RWPE2 (cell line): ENCODE measurements around the gene TAOK1.

Experiments
- ATAC-seq: fragments of 200-7000 bp; cut with Tn5 transposase; 3 replicates; pipeline ENCODE4 v1.9.1; 2021; ENCODE audit warnings: low read depth
- DNase-seq: peaks from one replicate; pipeline ENCODE4 v3.0.0-alpha.2; 2020; ENCODE audit warnings: low spot score
- H3K27ac ChIP-seq: fragments of 450-650 bp; 2 replicates; pipeline ENCODE4 v1.5.1; 2017; ENCODE audit warnings: mild to moderate bottlenecking; ENCODE audit not compliant: poor library complexity, severe bottlenecking
- H3K27me3 ChIP-seq: fragments of 250-450 bp; sonication (Bioruptor Pico); 2 replicates; pipeline ENCODE4 v1.5.1; 2021; ENCODE audit warnings: mild to moderate bottlenecking, moderate library complexity; ENCODE audit not compliant: insufficient read depth, poor library complexity, severe bottlenecking
- H3K36me3 ChIP-seq: fragments of 250-450 bp; sonication (Bioruptor Pico); 2 replicates; pipeline ENCODE4 v1.5.1; 2020; ENCODE audit warnings: low read depth, mild to moderate bottlenecking, moderate library complexity
- H3K4me1 ChIP-seq: fragments of 250-450 bp; sonication (Bioruptor Pico); 2 replicates; pipeline ENCODE4 v1.5.1; 2021; ENCODE audit warnings: mild to moderate bottlenecking, moderate library complexity; ENCODE audit not compliant: insufficient read depth, poor library complexity, severe bottlenecking
- H3K4me3 ChIP-seq: fragments of 250-450 bp; sonication (Bioruptor Pico); 2 replicates; pipeline ENCODE4 v1.5.1; 2021; ENCODE audit warnings: mild to moderate bottlenecking, moderate library complexity; ENCODE audit not compliant: severe bottlenecking
- H3K9me3 ChIP-seq: fragments of 250-450 bp; sonication (Bioruptor Pico); 2 replicates; pipeline ENCODE4 v1.5.1; 2021; ENCODE audit warnings: mild to moderate bottlenecking, moderate library complexity; ENCODE audit not compliant: severe bottlenecking
- TF ChIP-seq, protein P1 (sequence below): fragments of 450-650 bp; IDR thresholded peaks from one replicate; pipeline ENCODE4 v1.5.1; 2017; ENCODE audit warnings: mild to moderate bottlenecking, moderate library complexity; ENCODE audit not compliant: poor library complexity, severe bottlenecking

TAOK1 gene

GRCh38 chr17:29394761-29395160 is 4.6 kb downstream of the TAOK1 start:
- TF ChIP-seq, protein P1, sequence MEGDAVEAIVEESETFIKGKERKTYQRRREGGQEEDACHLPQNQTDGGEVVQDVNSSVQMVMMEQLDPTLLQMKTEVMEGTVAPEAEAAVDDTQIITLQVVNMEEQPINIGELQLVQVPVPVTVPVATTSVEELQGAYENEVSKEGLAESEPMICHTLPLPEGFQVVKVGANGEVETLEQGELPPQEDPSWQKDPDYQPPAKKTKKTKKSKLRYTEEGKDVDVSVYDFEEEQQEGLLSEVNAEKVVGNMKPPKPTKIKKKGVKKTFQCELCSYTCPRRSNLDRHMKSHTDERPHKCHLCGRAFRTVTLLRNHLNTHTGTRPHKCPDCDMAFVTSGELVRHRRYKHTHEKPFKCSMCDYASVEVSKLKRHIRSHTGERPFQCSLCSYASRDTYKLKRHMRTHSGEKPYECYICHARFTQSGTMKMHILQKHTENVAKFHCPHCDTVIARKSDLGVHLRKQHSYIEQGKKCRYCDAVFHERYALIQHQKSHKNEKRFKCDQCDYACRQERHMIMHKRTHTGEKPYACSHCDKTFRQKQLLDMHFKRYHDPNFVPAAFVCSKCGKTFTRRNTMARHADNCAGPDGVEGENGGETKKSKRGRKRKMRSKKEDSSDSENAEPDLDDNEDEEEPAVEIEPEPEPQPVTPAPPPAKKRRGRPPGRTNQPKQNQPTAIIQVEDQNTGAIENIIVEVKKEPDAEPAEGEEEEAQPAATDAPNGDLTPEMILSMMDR, result no peak
- DNase-seq, result no peak
- ATAC-seq, result no peak
- no peak overlapping the region for H3K4me3 ChIP-seq
- no peak overlapping the region for H3K27ac ChIP-seq
- H3K27me3 ChIP-seq, result no peaks in the 10 kb centered on the region
- peaks cover 37% of the 10 kb centered on the region for H3K36me3 ChIP-seq
- no peaks in the 10 kb centered on the region for H3K9me3 ChIP-seq
- peaks cover 21% of the 10 kb centered on the region for H3K4me1 ChIP-seq

DNA sequence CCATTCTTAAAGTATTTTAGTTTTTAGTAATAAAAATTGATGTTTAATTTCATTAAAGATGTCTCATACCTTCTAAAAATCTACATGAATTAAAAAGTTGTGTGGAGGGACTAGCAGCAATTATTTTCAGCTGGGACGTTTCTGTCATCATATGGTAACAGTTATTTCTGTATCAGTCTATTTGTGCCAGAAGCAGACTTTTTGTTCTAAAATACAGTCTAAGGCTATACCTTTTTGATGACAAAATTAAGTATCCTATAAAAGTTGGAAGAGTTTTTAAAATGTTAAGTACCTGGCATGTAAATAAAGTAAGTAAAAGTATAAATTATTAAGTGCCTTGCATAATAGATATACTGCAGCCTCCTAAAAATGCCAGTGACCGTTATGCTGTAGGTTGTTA is 5.9 kb downstream of the TAOK1 start:
- peaks cover 41% of the 10 kb centered on the region for H3K36me3 ChIP-seq
- ATAC-seq, result no peak
- H3K9me3 ChIP-seq, result no peaks in the 10 kb centered on the region
- no peaks in the 10 kb centered on the region for H3K27me3 ChIP-seq
- no peak for DNase-seq
- H3K27ac ChIP-seq, result no peak overlapping the region
- no peak overlapping the region for H3K4me3 ChIP-seq
- peaks cover 21% of the 10 kb centered on the region for H3K4me1 ChIP-seq
- TF ChIP-seq, protein P1, result no peak

- DNase-seq (no peak), ATAC-seq (no peak)
- Histone ChIP-seq H3K9me3 (no peaks in the 10 kb centered on the region), H3K4me3 (no peak overlapping the region), H3K27ac (no peak overlapping the region), H3K4me1 (no peaks in the 10 kb centered on the region), H3K36me3 (peaks cover 46% of the 10 kb centered on the region), H3K27me3 (no peaks in the 10 kb centered on the region)
- TF ChIP-seq, protein P1, result no peak
Measured at GRCh38 chr17:29399634-29400033, 9.5 kb downstream of the TAOK1 start.

DNA sequence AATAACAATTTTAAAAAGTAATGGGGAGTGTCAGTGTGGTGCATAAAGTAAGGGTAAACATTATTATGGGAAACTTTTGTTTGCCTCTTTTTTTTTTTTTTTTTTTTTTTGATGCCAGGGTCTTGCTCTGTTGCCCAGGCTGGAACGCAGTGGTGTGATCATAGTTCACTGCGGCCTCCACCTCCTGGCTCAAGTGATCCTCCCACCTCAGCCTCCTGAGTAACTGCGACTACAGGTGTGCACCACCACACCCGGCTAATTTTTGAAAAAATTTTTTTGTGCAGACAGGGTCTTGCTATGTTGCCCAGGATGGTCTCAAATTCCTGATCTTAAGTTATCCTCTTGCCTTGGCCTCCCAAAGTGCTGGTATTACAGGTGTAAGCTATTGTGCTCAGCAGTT is 10.7 kb downstream of the TAOK1 start:
- H3K27ac ChIP-seq, result no peak overlapping the region
- no peaks in the 10 kb centered on the region for H3K27me3 ChIP-seq
- no peak for ATAC-seq
- no peak for DNase-seq
- no peaks in the 10 kb centered on the region for H3K9me3 ChIP-seq
- TF ChIP-seq, protein P1, result no peak
- H3K36me3 ChIP-seq, result peaks cover 55% of the 10 kb centered on the region
- no peak overlapping the region for H3K4me3 ChIP-seq
- H3K4me1 ChIP-seq, result no peaks in the 10 kb centered on the region

DNA sequence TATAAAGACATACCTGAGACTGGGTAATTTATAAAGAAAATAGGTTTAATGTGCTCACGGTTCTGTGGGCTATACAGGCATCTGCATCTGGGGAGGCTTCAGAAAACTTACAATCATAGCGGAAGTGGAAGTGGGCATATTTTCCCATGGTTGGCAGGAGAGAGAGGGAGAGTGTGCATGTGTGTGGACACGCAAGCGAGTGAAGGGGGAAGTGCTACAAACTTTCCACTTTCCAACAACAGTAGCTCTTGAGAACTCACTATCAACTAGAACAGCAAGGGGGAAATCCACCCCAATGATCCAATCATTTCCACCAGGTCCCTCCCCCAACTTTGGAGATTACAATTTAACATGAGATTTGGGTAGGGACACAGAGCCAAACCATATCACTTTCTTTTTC is 11.1 kb downstream of the TAOK1 start:
- H3K27ac ChIP-seq, result no peak overlapping the region
- no peaks in the 10 kb centered on the region for H3K27me3 ChIP-seq
- ATAC-seq (no peak), DNase-seq (no peak)
- H3K36me3 ChIP-seq, result peaks cover 55% of the 10 kb centered on the region
- no peak overlapping the region for H3K4me3 ChIP-seq
- TF ChIP-seq, protein P1, result no peak
- H3K4me1 ChIP-seq, result no peaks in the 10 kb centered on the region
- H3K9me3 ChIP-seq, result no peaks in the 10 kb centered on the region
